T-cell (primary cell): Measurements from ENCODE around the gene FADS1. TPM values are rescaled to one million over a fixed set of nuclear protein-coding genes. Genes with fewer than 3 reads are reported as not detected.

Experiments
- ATAC-seq, 4 experiments: fragments of 200-7000 bp in 3 of 4; fragments of 150-1000 bp in 1 of 4; cut with Tn5 transposase; replicated peaks in 1 of 4; 1 replicate in 3 of 4; 2 replicates in 1 of 4; pipeline ENCODE4 v1.10.0; 2021; ENCODE audit warnings: moderate library complexity in 3 of 4, mild to moderate bottlenecking in 2 of 4, moderate number of reproducible peaks in 1 of 4
- CTCF ChIA-PET, 2 donors: fragments of 300-600 bp; sonication (Branson Sonifier 250); formaldehyde crosslinking; loops; one replicate each; lab custom pipeline; 2022; ENCODE audit warnings: antibody characterized with exemption in 2 of 2; lab: Charles Lee
- POLR2A ChIA-PET, 2 donors: fragments of 300-600 bp; sonication (Branson Sonifier 250); formaldehyde crosslinking; loops; one replicate each; lab custom pipeline; 2022; ENCODE audit warnings: antibody characterized with exemption in 2 of 2; lab: Charles Lee
- DNase-seq, 35 experiments: peaks; one replicate each; pipeline versions ENCODE4 v3.0.0 to v3.0.0-alpha.2; 2013 to 2023
- H3K27ac ChIP-seq: one replicate; pipeline ENCODE4 v1.5.1; 2013; ENCODE audit warnings: low read length
- H3K27me3 ChIP-seq, 2 experiments: replicated peaks in 1 of 2; 1 replicate in 1 of 2; 2 replicates in 1 of 2; pipeline versions ENCODE4 v1.6.1 to v1.7.0; 2013; ENCODE audit warnings: low read length in 1 of 2, mixed read lengths in 1 of 2; ENCODE audit not compliant: control insufficient read depth in 2 of 2, insufficient read depth in 2 of 2; ENCODE audit errors: extremely low read depth in 1 of 2
- H3K36me3 ChIP-seq, 2 donors: 1 replicate in 1 of 2; 2 replicates in 1 of 2; pipeline versions ENCODE4 v1.6.1 to v1.7.0; 2013; ENCODE audit warnings: low read length in 1 of 2; ENCODE audit not compliant: control insufficient read depth in 2 of 2, insufficient read depth in 1 of 2; ENCODE audit errors: extremely low read depth in 1 of 2
- H3K4me1 ChIP-seq, 2 experiments: 1 replicate in 1 of 2; 2 replicates in 1 of 2; pipeline versions ENCODE4 v1.6.1 to v1.7.0; 2013; ENCODE audit warnings: low read length in 2 of 2, mixed read lengths in 1 of 2; ENCODE audit not compliant: insufficient read depth in 2 of 2, control insufficient read depth in 1 of 2; ENCODE audit errors: extremely low read depth in 1 of 2
- H3K4me3 ChIP-seq, 2 donors: 1 replicate in 1 of 2; 2 replicates in 1 of 2; pipeline versions ENCODE4 v1.5.1 to v1.7.0; 2013; ENCODE audit warnings: mild to moderate bottlenecking in 2 of 2, low read length in 1 of 2, moderate library complexity in 1 of 2; ENCODE audit not compliant: control insufficient read depth in 1 of 2; ENCODE audit errors: extremely low read depth in 1 of 2
- H3K9me3 ChIP-seq: 2 replicates; pipeline ENCODE4 v1.7.0; 2013
- H3K27ac Mint-ChIP-seq, 2 donors: one replicate each; pipeline ENCODE4 v1.8.0; 2020 to 2021; ENCODE audit warnings: mild to moderate bottlenecking in 2 of 2, mixed read lengths in 2 of 2
- H3K27me3 Mint-ChIP-seq, 2 donors: one replicate each; pipeline ENCODE4 v1.8.0; 2021 to 2022; ENCODE audit warnings: mixed read lengths in 2 of 2
- H3K36me3 Mint-ChIP-seq: one replicate; pipeline ENCODE4 v1.8.0; 2021; ENCODE audit warnings: mixed read lengths
- H3K4me1 Mint-ChIP-seq, 3 donors: one replicate each; pipeline ENCODE4 v1.8.0; 2020 to 2022; ENCODE audit warnings: mixed read lengths in 3 of 3, mild to moderate bottlenecking in 1 of 3
- H3K4me3 Mint-ChIP-seq, 3 donors: one replicate each; pipeline ENCODE4 v1.8.0; 2020 to 2022; ENCODE audit warnings: mild to moderate bottlenecking in 3 of 3, mixed read lengths in 3 of 3, moderate library complexity in 3 of 3
- H3K9me3 Mint-ChIP-seq, 3 donors: one replicate each; pipeline ENCODE4 v1.8.0; 2020 to 2022; ENCODE audit warnings: mixed read lengths in 3 of 3
- WGBS: methylation state at CpG from one replicate; pipeline ENCODE4 v1.1.5; 2013; ENCODE audit warnings: missing lambda C conversion rate; ENCODE audit not compliant: insufficient coverage; 5-methylcytosine and 5-hydroxymethylcytosine counted together
- total RNA-seq, 35 experiments: library from RNA in 6 of 35; stranded (reverse) in 6 of 35; fragments of 120-200 nt in 1 of 35; gene quantifications; one replicate each; pipeline versions ENCODE4 v1.2.1 to v1.2.4 and lab custom pipeline; 2013 to 2026

The FADS1 gene
- total RNA-seq, 5 donors from 2014 or later (not counting 1 experiment from before 2014, with no cell fraction given) = 1.9 to 8.8 (median 2.9) TPM

DNA sequence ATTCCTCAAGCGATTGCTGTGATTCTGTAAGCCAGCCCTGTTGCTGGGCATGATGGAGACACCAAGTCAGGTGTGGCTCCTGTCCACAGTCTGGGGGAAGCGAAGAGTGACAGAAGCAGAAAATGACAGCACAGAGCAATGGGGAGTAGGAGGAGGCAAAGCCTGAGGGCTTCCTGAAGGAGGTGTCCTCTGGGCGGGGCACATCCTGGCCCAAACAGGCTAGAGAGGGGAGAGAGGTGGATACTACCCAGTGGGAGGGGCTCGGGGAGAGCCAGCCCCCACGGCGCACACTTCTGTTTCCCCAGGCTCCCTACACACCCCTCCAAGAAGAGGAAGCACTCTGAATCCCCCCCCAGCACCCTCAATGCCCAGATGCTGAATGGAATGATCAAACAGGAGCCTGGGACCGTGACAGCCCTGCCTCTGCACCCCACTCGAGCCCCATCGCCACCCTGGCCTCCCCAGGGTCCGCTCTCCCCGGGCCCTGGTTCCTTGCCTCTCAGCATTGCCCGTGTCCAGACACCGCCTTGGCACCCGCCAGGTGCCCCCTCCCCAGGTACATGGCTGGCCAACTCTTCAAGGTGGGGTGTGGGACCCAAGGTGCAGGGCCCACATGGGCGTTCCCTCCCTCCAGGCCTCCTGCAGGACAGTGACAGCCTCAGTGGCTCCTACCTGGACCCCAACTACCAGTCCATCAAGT is 45.5 kb downstream of the FADS1 start:
- peaks cover 0 to 10% of the 10 kb centered on the region in 2 experiments for H3K27me3 ChIP-seq
- ChIA-PET POLR2A (no interaction called here), CTCF (no interaction called here)
- Mint-ChIP-seq H3K27me3 (no peaks in the 10 kb centered on the region), H3K4me1 (peaks cover 0 to 17% (median 5%) of the 10 kb centered on the region in 3 donors), H3K36me3 (no peaks in the 10 kb centered on the region), H3K27ac (no peak overlapping the region), H3K9me3 (no peaks in the 10 kb centered on the region), H3K4me3 (no peak overlapping the region)
- WGBS = 91% methylated on average over 11 of the region's 15 CpGs
- DNase-seq (no peak), ATAC-seq (no peak)
- peaks cover 0 to 36% of the 10 kb centered on the region in 2 experiments for H3K4me1 ChIP-seq
- H3K9me3 ChIP-seq = no peaks in the 10 kb centered on the region
- H3K4me3 ChIP-seq = no peak overlapping the region
- no peaks in the 10 kb centered on the region for H3K36me3 ChIP-seq
- no peak overlapping the region for H3K27ac ChIP-seq

DNA sequence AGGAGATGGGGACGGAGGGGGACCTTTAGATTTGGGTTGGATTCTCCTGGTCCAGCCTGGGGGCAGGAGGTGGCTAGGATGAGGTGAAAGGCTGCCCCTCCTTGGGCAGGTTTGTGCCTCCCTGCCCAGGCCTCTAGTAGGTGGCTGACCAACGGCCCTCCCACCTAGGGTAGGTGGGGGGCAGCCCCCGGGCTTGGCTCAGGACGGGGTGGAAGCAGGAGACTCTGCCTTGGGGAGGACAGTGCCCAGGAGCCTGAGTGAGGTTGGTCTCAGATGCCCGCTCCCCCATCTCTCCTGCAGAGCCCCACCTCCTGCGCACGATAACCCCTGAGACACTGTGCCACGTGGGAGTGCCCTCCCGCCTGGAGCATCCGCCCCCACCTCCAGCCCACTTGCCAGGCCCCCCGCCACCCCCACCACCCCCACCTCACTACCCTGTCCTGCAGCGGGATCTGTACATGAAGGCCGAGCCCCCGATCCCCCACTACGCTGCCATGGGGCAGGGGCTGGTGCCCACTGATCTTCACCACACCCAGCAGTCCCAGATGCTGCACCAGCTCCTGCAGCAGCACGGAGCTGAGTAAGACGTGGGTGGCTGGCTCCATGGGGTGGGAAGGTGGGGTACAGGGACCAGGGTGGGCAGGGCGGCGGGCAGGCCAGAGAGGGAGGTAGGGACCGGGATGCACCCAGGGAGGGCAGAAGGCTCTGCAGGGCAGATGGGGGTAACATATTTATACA is 46.7 kb downstream of the FADS1 start:
- WGBS = 100% methylated on average over 1 of the region's 20 CpGs
- CTCF ChIA-PET = no interaction called here
- Mint-ChIP-seq H3K4me1 (peaks cover 0 to 13% (median 5%) of the 10 kb centered on the region in 3 donors), H3K4me3 (no peak overlapping the region), H3K27ac (no peak overlapping the region), H3K27me3 (no peaks in the 10 kb centered on the region), H3K9me3 (no peaks in the 10 kb centered on the region), H3K36me3 (no peaks in the 10 kb centered on the region)
- H3K27me3 ChIP-seq = peaks cover 0 to 3% of the 10 kb centered on the region in 2 experiments
- POLR2A ChIA-PET = no interaction called here
- no peaks in the 10 kb centered on the region for H3K9me3 ChIP-seq
- H3K4me1 ChIP-seq = peaks cover 0 to 24% of the 10 kb centered on the region in 2 experiments
- no peaks in the 10 kb centered on the region for H3K36me3 ChIP-seq
- no peak overlapping the region for H3K27ac ChIP-seq
- DNase-seq (no peak), ATAC-seq (no peak)
- H3K4me3 ChIP-seq = no peak overlapping the region

DNA sequence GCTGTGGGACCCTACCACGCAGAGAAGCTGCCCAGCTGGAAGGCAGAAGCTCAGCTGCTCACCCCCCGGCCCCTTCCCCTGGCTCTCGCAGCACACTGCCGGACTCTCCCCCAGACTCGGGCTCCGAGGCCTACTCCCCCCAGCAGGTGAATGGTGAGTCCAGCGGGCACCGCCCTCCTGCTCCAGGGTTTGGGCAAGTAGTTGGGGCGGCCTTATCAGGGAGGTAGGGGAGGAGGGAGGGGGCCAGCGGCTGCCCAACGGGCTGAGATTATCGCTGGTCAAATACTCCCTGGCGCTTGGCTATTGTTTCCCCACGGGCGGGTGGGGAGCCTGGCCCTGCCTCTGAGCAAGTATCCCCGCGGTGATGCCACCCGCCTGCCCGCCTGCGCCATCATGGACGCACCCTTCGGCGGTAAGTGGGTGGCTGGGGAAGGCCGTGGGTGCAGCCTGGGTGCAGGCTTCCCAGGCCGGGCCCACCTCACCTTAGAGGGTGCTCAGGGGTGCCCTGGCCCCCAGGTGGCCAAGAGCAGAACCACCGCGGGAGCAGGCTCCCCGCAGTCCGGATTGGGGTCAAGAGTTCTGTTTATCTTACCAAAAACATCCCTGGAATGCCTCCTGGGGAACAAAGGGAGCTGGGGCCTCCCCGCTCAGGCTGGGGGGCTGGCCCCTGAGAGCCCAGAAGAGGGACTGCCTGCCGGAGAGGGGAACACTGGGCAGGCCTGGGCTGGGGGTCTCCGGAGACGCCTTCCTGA is 47.5 kb downstream of the FADS1 start:
- no peaks in the 10 kb centered on the region for H3K27me3 Mint-ChIP-seq
- no peak overlapping the region for H3K4me3 ChIP-seq
- H3K27ac Mint-ChIP-seq = no peak overlapping the region
- no peak overlapping the region for H3K27ac ChIP-seq
- ChIA-PET CTCF (no interaction called here), POLR2A (no interaction called here)
- no peak overlapping the region for H3K4me3 Mint-ChIP-seq
- no peaks in the 10 kb centered on the region for H3K27me3 ChIP-seq
- H3K4me1 ChIP-seq = peaks cover 0 to 19% of the 10 kb centered on the region in 2 experiments
- H3K9me3 Mint-ChIP-seq = no peaks in the 10 kb centered on the region
- H3K36me3 ChIP-seq = no peaks in the 10 kb centered on the region
- no peaks in the 10 kb centered on the region for H3K9me3 ChIP-seq
- H3K36me3 Mint-ChIP-seq = no peaks in the 10 kb centered on the region
- WGBS = 89% methylated on average over 20 of the region's 33 CpGs
- peaks cover 0 to 11% (median 5%) of the 10 kb centered on the region in 3 donors for H3K4me1 Mint-ChIP-seq
- ATAC-seq = no peak
- DNase-seq = no peak

DNA sequence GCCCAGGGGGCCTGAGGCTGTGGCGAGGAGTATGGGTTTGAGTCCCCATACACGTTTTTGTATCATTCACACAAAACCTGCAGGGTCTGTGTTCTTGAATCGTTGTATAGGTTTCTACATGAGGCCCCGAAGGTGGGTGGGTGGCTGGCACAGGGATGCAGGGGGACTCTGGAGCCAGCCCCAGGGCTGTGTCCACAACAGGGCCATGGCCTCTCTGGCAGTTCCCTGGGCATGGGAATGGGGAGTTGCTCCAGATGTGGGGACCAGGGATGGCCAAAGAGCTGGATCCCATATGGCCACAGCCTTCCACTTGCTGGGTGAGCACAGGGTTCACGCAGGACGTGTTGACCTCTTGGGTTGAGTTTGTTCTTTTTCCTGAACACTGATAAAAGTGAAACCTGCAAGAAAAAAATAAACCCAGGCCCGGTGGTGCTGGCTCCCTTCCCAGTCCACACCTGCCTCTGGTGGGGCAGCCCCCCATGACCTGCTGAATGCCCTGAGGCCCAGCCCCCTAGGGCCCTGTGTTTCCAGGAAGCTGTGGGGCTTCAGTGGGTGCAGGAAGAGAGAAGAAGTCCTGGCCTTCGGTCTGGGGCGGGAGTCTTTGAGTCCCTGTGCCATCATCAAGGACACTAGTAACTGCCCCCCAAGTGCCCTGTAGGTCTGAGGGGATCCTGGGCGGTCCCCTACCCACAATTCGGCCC is 48.3 kb downstream of the FADS1 start:
- H3K4me3 Mint-ChIP-seq = no peak overlapping the region
- H3K4me1 Mint-ChIP-seq = peaks cover 0 to 11% (median 5%) of the 10 kb centered on the region in 3 donors
- Histone ChIP-seq H3K4me1 (peaks cover 0 to 19% of the 10 kb centered on the region in 2 experiments), H3K27ac (no peak overlapping the region), H3K36me3 (no peaks in the 10 kb centered on the region), H3K9me3 (no peaks in the 10 kb centered on the region), H3K27me3 (no peaks in the 10 kb centered on the region), H3K4me3 (no peak overlapping the region)
- H3K27me3 Mint-ChIP-seq = no peaks in the 10 kb centered on the region
- DNase-seq = no peak
- H3K36me3 Mint-ChIP-seq = no peaks in the 10 kb centered on the region
- ATAC-seq = no peak
- no peaks in the 10 kb centered on the region for H3K9me3 Mint-ChIP-seq
- ChIA-PET POLR2A (no interaction called here), CTCF (no interaction called here)
- no peak overlapping the region for H3K27ac Mint-ChIP-seq
- WGBS = 59% methylated on average over 5 of the region's 11 CpGs

DNA sequence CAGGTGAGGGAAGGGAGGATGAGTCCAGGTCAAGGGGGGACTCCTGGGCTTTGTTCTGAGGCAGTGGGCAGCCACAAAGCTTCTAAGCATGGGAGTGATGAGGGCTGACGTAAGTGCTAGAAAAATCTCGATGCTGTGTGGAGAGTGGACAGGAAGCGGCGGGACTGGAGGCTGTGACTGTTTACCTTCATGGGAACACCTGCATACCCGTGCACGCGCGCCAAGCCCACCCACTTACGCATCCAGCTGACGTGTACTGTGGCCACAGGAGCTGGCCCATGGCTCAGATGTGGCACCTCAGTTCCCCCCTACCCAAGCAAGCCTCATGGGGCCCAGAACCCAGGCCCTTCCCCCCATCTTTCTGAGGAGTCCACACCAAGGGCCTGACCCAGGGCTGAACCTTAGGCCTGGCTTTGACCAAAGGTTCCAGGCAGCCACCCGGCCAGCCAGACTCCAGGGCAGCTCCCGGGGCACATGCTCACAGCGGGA is 50.4 kb downstream of the FADS1 start:
- Mint-ChIP-seq H3K9me3 (no peaks in the 10 kb centered on the region), H3K4me3 (no peak overlapping the region), H3K4me1 (peaks cover 0 to 3% (median 0%) of the 10 kb centered on the region in 3 donors), H3K27ac (no peak overlapping the region), H3K36me3 (no peaks in the 10 kb centered on the region), H3K27me3 (peaks cover 5 to 6% of the 10 kb centered on the region in 2 donors)
- POLR2A ChIA-PET = no interaction called here
- ATAC-seq (no peak), DNase-seq (no peak)
- Histone ChIP-seq H3K27ac (no peak overlapping the region), H3K27me3 (peaks cover 0 to 15% of the 10 kb centered on the region in 2 experiments), H3K4me1 (no peaks in the 10 kb centered on the region), H3K4me3 (no peak overlapping the region), H3K9me3 (no peaks in the 10 kb centered on the region), H3K36me3 (no peaks in the 10 kb centered on the region)
- 67% methylated on average over 11 of the region's 13 CpGs for WGBS
- CTCF ChIA-PET = no interaction called here
